Panc1 (cell line): ENCODE data around the gene ADGRF1. TPM values are rescaled to one million over a fixed set of nuclear protein-coding genes. Genes with fewer than 3 reads are reported as not detected.

Experiments
- ATAC-seq: fragments of 200-7000 bp; cut with Tn5 transposase; 2 replicates; pipeline ENCODE4 v1.9.1; 2020; ENCODE audit warnings: mild to moderate bottlenecking, moderate library complexity
- BruUV-seq: library from RNA; stranded (reverse); fragments of 400-500 nt; replicated peaks from 2 replicates; lab custom pipeline; 2021; lab: Mats Ljungman, UMichigan
- CTCF ChIA-PET: fragments of 300-600 bp; sonication (Branson Sonifier 250); formaldehyde crosslinking; loops from one replicate; lab custom pipeline; 2022; ENCODE audit warnings: antibody characterized with exemption; lab: Charles Lee
- POLR2A ChIA-PET: fragments of 300-600 bp; sonication (Branson Sonifier 250); formaldehyde crosslinking; loops from one replicate; lab custom pipeline; 2022; ENCODE audit warnings: antibody characterized with exemption; lab: Charles Lee
- DNase-seq: peaks from one replicate; pipeline ENCODE4 v3.0.0-alpha.2; 2010; ENCODE audit warnings: low read depth, low spot score
- H3K27ac ChIP-seq: 2 replicates; pipeline ENCODE4 v1.5.1; 2011; ENCODE audit warnings: mild to moderate bottlenecking, low read length, inconsistent platforms
- H3K27me3 ChIP-seq: fragments of 200-500 bp; sonication (Bioruptor generic); 2 replicates; pipeline ENCODE4 v1.6.0; 2014; ENCODE audit warnings: low read length, inconsistent platforms; ENCODE audit not compliant: control insufficient read depth, insufficient read depth
- H3K36me3 ChIP-seq: fragments of 200-500 bp; sonication (Bioruptor generic); 2 replicates; pipeline ENCODE4 v1.5.1; 2014; ENCODE audit warnings: inconsistent platforms, mild to moderate bottlenecking, low read length, moderate library complexity; ENCODE audit not compliant: control insufficient read depth, insufficient read depth
- H3K4me1 ChIP-seq: 2 replicates; pipeline ENCODE4 v1.5.1; 2011; ENCODE audit warnings: inconsistent platforms, mild to moderate bottlenecking, low read length, moderate library complexity; ENCODE audit not compliant: control insufficient read depth, insufficient read depth
- H3K4me3 ChIP-seq, 2 experiments: 2 replicates each; pipeline ENCODE4 v1.5.1; 2011 to 2012; ENCODE audit warnings: low read depth in 2 of 2, low read length in 2 of 2, mild to moderate bottlenecking in 2 of 2, inconsistent platforms in 1 of 2, moderate library complexity in 1 of 2
- H3K9me3 ChIP-seq: fragments of 200-500 bp; sonication (Bioruptor generic); 2 replicates; pipeline ENCODE4 v1.5.1; 2014; ENCODE audit warnings: low read depth, mild to moderate bottlenecking, inconsistent platforms, low read length, moderate library complexity; ENCODE audit not compliant: control insufficient read depth, insufficient read depth
- CTCF ChIP-seq: fragments of 450-650 bp; IDR thresholded peaks from 2 replicates; pipeline ENCODE4 v1.5.1; 2017; ENCODE audit warnings: mild to moderate bottlenecking
- POLR2AphosphoS5 ChIP-seq: IDR thresholded peaks from 2 replicates; pipeline ENCODE4 v1.6.1; 2012; ENCODE audit warnings: mild to moderate bottlenecking, low read depth, low read length, moderate library complexity
- SIN3A ChIP-seq: IDR thresholded peaks from 2 replicates; pipeline ENCODE4 v1.6.1; 2012; ENCODE audit warnings: low read depth, mild to moderate bottlenecking, low read length, moderate library complexity, borderline replicate concordance; ENCODE audit not compliant: insufficient read depth
- TCF7L2 ChIP-seq: IDR thresholded peaks from 2 replicates; pipeline ENCODE4 v1.6.1; 2011; ENCODE audit warnings: mild to moderate bottlenecking, low read depth, low read length, inconsistent platforms
- in situ Hi-C: cut with HindIII; loops from 2 replicates; pipeline ENCODE4 v1.10.0; 2016; ENCODE audit warnings: low sequenced_read_pairs, low pct_unique_long_range_greater_than_20kb
- intact Hi-C: fragments of 100-400 bp; cut with micrococcal nuclease; formaldehyde crosslinking; loops from one replicate; pipeline ENCODE4 v1.10.0; 2022; ENCODE audit not compliant: unreplicated experiment
- total RNA-seq: library from RNA; stranded (reverse); gene quantifications from one replicate; pipeline ENCODE4 v1.2.1, GENCODE V29; 2021; ENCODE audit not compliant: unreplicated experiment
- TF ChIP-seq, protein P1 (sequence below), 2 experiments: IDR thresholded peaks; 2 replicates each; pipeline ENCODE4 v1.6.1; 2011 to 2012; ENCODE audit warnings: low read depth in 2 of 2, control low read depth in 1 of 2, low read length in 1 of 2, mild to moderate bottlenecking in 1 of 2, moderate library complexity in 1 of 2; ENCODE audit not compliant: insufficient read depth in 1 of 2

ADGRF1 gene
- total RNA-seq, 1 experiment from 2014 or later: 0.95 TPM

GRCh38 chr6:47083586-47084047, 41.5 kb upstream of the ADGRF1 start:
- no peaks in the 10 kb centered on the region for H3K36me3 ChIP-seq
- H3K27me3 ChIP-seq: no peaks in the 10 kb centered on the region
- in situ Hi-C loops (no loop called here), intact Hi-C loops (no loop called here)
- ChIA-PET CTCF (no interaction called here), POLR2A (no interaction called here)
- ATAC-seq (0 out of 2 replicates have a peak, but pooled peaks have one; percentile 42), DNase-seq (no peak)
- no peak overlapping the region for H3K4me3 ChIP-seq
- no peak overlapping the region for H3K27ac ChIP-seq
- H3K4me1 ChIP-seq: no peaks in the 10 kb centered on the region
- no peaks in the 10 kb centered on the region for H3K9me3 ChIP-seq
- no TSS peak for BruUV-seq
- TF ChIP-seq, protein P1, sequence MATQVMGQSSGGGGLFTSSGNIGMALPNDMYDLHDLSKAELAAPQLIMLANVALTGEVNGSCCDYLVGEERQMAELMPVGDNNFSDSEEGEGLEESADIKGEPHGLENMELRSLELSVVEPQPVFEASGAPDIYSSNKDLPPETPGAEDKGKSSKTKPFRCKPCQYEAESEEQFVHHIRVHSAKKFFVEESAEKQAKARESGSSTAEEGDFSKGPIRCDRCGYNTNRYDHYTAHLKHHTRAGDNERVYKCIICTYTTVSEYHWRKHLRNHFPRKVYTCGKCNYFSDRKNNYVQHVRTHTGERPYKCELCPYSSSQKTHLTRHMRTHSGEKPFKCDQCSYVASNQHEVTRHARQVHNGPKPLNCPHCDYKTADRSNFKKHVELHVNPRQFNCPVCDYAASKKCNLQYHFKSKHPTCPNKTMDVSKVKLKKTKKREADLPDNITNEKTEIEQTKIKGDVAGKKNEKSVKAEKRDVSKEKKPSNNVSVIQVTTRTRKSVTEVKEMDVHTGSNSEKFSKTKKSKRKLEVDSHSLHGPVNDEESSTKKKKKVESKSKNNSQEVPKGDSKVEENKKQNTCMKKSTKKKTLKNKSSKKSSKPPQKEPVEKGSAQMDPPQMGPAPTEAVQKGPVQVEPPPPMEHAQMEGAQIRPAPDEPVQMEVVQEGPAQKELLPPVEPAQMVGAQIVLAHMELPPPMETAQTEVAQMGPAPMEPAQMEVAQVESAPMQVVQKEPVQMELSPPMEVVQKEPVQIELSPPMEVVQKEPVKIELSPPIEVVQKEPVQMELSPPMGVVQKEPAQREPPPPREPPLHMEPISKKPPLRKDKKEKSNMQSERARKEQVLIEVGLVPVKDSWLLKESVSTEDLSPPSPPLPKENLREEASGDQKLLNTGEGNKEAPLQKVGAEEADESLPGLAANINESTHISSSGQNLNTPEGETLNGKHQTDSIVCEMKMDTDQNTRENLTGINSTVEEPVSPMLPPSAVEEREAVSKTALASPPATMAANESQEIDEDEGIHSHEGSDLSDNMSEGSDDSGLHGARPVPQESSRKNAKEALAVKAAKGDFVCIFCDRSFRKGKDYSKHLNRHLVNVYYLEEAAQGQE (IDR thresholded peaks at IDR 0.05; ENCODE audit: insufficient read depth in 1 of 2, low read depth in 2 of 2, low read length in 1 of 2): no peak

DNA sequence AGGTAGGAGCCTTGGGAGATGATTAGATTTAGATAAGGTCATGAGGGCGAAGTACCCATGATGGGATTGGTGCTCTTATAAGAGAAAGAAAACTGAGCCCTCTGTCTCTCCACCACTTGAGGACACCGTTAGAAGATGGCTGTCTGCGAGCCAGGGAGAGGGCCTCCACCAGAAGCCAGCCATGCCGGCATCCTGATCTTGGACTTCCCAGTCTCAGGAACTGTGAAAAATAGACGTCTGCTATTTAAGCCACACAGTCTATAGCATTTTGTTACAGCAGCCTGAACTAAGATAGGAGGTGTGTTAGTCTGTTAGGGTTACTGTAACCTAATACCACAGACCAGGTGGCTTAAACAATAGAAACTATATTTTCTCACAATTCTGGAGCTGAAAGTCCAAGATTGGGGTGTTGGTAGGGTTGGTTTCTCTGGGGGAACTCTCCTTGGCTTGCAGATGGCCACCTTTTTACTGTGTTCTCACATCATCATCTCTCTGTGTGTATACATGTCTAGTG, 38.0 kb upstream of the ADGRF1 start:
- DNase-seq: no peak
- in situ Hi-C loops: no loop called here
- ChIA-PET CTCF (no interaction called here), POLR2A (no interaction called here)
- TF ChIP-seq POLR2AphosphoS5 (no peak), SIN3A (no peak), TCF7L2 (no peak), CTCF (no peak)
- TF ChIP-seq, protein P1 (IDR thresholded peaks at IDR 0.05; ENCODE audit: insufficient read depth in 1 of 2, low read depth in 2 of 2, low read length in 1 of 2): no peak
- Histone ChIP-seq H3K27ac (no peak overlapping the region), H3K9me3 (no peaks in the 10 kb centered on the region), H3K27me3 (no peaks in the 10 kb centered on the region), H3K4me3 (no peak overlapping the region), H3K36me3 (no peaks in the 10 kb centered on the region), H3K4me1 (no peaks in the 10 kb centered on the region)
- intact Hi-C loops: no loop called here
- no TSS peak for BruUV-seq
- ATAC-seq: no peak
